Thoracic aorta (tissue), 2 donors: ENCODE data around the gene UTS2. TPM values are rescaled to one million over a fixed set of nuclear protein-coding genes. Genes with fewer than 3 reads are reported as not detected.

Experiments
- ATAC-seq: fragments of 150-250 bp; one replicate; pipeline ENCODE4 v1.8.0; 2017; ENCODE audit warnings: low read depth; ENCODE audit not compliant: insufficient number of reproducible peaks, low FRiP score
- DNase-seq: peaks from one replicate; pipeline ENCODE4 v3.0.0-alpha.2; 2020; ENCODE audit warnings: low spot score
- H3K27ac ChIP-seq, 2 donors: fragments of 200-600 bp; sonication (generic); 1 replicate in 1 of 2; 2 replicates in 1 of 2; pipeline ENCODE4 v1.5.1; 2016; ENCODE audit warnings: mild to moderate bottlenecking in 2 of 2, moderate library complexity in 2 of 2
- H3K27me3 ChIP-seq: fragments of 200-600 bp; sonication (generic); replicated peaks from 2 replicates; pipeline ENCODE4 v1.6.0; 2016; ENCODE audit warnings: mild to moderate bottlenecking; ENCODE audit not compliant: insufficient read depth
- H3K36me3 ChIP-seq: fragments of 200-600 bp; sonication (generic); one replicate; pipeline ENCODE4 v1.5.1; 2016
- H3K4me1 ChIP-seq, 2 donors: fragments of 200-600 bp; sonication (generic); 1 replicate in 1 of 2; 2 replicates in 1 of 2; pipeline versions ENCODE4 v1.5.1 to v1.6.0; 2016; ENCODE audit warnings: low read depth in 2 of 2, mild to moderate bottlenecking in 1 of 2; ENCODE audit not compliant: control insufficient read depth in 1 of 2
- H3K4me3 ChIP-seq: fragments of 200-600 bp; sonication (generic); 2 replicates; pipeline ENCODE4 v1.5.1; 2016; ENCODE audit warnings: mild to moderate bottlenecking
- H3K9me3 ChIP-seq: fragments of 200-600 bp; sonication (generic); 2 replicates; pipeline ENCODE4 v1.5.1; 2016
- total RNA-seq, 2 donors: library from RNA; depleted of rRNA; stranded (reverse); fragments of >200 nt; gene quantifications; one replicate each; pipeline versions ENCODE4 v1.1.0 to v1.2.3, GENCODE V29; 2016
- TF ChIP-seq, protein P1 (sequence below): fragments of 200-600 bp; sonication (generic); IDR thresholded peaks from one replicate; pipeline ENCODE4 v1.5.1; 2019; ENCODE audit warnings: antibody characterized with exemption

The UTS2 gene
- total RNA-seq, 2 donors from 2014 or later = not detected

DNA sequence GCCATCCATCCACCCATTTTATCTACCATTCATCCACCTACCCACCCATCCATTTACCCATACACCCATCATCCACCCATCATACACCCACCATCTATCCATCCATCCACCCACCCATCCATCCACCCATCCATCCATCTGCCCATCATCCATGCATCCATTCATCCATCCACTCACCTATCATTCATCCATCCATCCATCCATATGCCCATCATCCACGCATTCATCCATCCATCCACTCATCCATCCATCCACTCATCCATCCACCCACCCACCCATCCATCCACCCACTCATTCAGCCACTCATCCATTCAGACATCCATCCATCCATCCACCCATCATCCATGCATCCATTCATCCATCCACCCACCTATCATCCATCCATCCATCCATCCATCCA, 31.9 kb upstream of the UTS2 start:
- Histone ChIP-seq H3K4me3 (no peak overlapping the region), H3K4me1 (peaks cover 0 to 9% of the 10 kb centered on the region in 2 donors), H3K36me3 (no peaks in the 10 kb centered on the region), H3K27me3 (no peaks in the 10 kb centered on the region), H3K27ac (no peak overlapping the region), H3K9me3 (no peaks in the 10 kb centered on the region)
- DNase-seq (no peak), ATAC-seq (no peak)
- TF ChIP-seq, protein P1, sequence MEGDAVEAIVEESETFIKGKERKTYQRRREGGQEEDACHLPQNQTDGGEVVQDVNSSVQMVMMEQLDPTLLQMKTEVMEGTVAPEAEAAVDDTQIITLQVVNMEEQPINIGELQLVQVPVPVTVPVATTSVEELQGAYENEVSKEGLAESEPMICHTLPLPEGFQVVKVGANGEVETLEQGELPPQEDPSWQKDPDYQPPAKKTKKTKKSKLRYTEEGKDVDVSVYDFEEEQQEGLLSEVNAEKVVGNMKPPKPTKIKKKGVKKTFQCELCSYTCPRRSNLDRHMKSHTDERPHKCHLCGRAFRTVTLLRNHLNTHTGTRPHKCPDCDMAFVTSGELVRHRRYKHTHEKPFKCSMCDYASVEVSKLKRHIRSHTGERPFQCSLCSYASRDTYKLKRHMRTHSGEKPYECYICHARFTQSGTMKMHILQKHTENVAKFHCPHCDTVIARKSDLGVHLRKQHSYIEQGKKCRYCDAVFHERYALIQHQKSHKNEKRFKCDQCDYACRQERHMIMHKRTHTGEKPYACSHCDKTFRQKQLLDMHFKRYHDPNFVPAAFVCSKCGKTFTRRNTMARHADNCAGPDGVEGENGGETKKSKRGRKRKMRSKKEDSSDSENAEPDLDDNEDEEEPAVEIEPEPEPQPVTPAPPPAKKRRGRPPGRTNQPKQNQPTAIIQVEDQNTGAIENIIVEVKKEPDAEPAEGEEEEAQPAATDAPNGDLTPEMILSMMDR = no peak

- no peak for DNase-seq
Observed at GRCh38 chr1:7879228-7879627, 26.4 kb upstream of the UTS2 start.

DNA sequence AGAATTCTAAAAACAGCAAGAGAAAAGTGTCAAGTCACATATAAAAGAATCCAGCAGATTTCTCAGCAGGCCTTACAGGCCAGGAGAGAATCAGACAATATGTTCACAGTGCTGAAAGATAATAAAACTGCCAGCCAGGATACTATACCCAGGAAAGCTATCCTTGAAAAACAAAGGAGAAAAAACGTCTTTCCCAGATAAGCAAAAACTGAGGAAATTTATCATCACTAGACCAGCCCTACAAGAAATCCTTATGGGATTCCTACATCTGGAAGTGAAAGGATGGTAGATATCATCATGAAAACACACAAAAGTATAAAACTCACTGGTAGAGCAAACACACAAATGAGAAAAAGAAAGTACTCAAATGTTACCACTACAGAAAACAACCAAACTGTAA, 25.2 kb upstream of the UTS2 start:
- Histone ChIP-seq H3K4me1 (no peaks in the 10 kb centered on the region), H3K36me3 (no peaks in the 10 kb centered on the region), H3K27ac (no peak overlapping the region), H3K4me3 (no peak overlapping the region), H3K9me3 (peaks cover 3% of the 10 kb centered on the region), H3K27me3 (no peaks in the 10 kb centered on the region)
- ATAC-seq (no peak), DNase-seq (no peak)
- TF ChIP-seq, protein P1 = no peak

More at GRCh38 chr1:7879228-7879627, 26.4 kb upstream of the UTS2 start:
- Histone ChIP-seq H3K4me1 (no peaks in the 10 kb centered on the region), H3K36me3 (no peaks in the 10 kb centered on the region), H3K27me3 (no peaks in the 10 kb centered on the region), H3K27ac (no peak overlapping the region), H3K4me3 (no peak overlapping the region), H3K9me3 (peaks cover 3% of the 10 kb centered on the region)
- TF ChIP-seq, protein P1 = no peak
- no peak for ATAC-seq

DNA sequence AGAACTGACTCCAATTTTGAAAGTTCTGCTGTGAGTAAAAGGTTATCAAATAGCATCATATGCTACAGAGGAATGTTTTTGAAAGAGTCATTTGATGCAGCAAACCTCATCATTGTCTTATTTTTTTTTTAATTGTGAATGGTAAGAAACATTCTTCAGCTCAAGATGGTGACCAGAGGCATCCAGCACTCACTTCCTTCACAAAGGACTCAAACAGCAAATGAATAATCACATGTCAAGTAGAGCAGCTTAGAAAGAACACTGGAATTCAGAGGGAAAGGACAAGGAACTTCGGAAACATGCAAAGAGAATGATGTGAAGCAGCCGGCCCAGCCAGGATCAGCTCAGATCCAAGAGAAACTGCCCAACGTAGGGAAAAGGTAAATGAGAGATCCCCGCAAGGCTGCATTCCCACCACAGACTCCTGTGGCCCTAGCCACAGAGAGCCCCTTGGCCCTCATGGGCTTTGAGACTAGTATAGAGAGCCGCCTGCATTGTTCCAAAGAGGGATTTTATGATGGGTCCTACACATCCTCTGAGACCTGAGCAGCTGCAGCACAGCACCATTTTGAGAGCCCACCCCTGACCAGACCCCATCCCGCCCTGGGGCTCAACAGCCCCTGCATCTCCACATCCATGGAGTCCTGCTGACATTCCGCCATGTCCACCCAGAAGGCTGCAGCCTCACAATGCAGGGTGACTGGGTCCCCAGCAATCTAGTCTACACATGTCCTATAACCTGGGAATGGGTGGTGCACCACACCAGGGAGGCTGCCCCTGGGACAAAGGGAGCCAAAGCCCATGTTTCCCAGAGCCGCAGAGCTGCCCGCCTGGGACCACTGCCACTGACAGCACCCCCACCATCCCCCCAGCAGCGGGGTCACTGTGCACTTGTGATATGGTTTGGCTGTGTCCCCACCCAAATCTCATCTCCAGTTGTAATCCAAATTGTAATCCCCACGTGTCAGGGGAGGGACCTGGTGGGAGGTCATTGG, 21.2 kb upstream of the UTS2 start:
- Histone ChIP-seq H3K4me1 (no peaks in the 10 kb centered on the region), H3K9me3 (peaks cover 3% of the 10 kb centered on the region), H3K4me3 (no peak overlapping the region), H3K27ac (no peak overlapping the region), H3K27me3 (no peaks in the 10 kb centered on the region), H3K36me3 (no peaks in the 10 kb centered on the region)
- no peak for DNase-seq
- no peak for ATAC-seq
- TF ChIP-seq, protein P1 = no peak

GRCh38 chr1:7871136-7871535, 18.3 kb upstream of the UTS2 start:
- no peak for DNase-seq
- TF ChIP-seq, protein P1 = no peak
- no peaks in the 10 kb centered on the region for H3K36me3 ChIP-seq
- no peak overlapping the region for H3K4me3 ChIP-seq
- H3K27me3 ChIP-seq = no peaks in the 10 kb centered on the region
- no peak for ATAC-seq
- H3K9me3 ChIP-seq = no peaks in the 10 kb centered on the region
- H3K4me1 ChIP-seq = no peaks in the 10 kb centered on the region
- no peak overlapping the region for H3K27ac ChIP-seq
